GM19463 (cell line): ENCODE measurements around the gene GPR135.

Experiments used
- ATAC-seq: cut with Tn5 transposase; IDR thresholded peaks from one replicate; pipeline ENCODE4 v1.9.1; 2021; ENCODE audit warnings: mild to moderate bottlenecking, moderate library complexity; ENCODE audit not compliant: unreplicated experiment

The GPR135 gene

DNA sequence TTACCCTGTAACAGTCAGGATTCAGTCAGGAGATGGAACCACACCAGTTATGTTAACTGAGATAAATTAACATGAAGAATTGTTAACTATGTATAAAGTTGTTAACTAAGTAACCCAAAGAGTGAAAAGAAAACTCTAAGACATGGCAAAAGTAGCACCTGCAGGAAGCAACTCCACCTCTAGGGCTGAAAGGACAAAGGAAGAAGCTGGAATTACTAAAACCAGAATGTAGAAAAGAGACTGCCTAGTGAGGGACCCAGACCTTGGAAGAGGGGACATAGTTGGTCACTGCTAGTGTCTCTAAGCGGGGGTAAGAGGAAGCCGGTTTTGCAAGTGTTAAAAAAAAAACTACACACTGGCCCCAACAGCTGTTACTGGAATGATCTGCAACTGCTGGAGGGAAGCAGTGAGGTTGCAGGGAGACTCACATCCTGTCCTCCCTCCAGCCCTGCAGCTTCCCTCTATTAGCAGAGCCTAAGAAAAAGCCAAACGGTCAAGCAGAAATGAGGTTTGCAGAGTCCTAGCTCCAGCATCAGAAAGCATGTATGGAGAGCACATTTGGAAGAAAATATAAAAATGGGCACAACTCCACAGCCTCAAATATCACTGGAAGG is 39.8 kb downstream of the GPR135 start:
- ATAC-seq, result no peak

DNA sequence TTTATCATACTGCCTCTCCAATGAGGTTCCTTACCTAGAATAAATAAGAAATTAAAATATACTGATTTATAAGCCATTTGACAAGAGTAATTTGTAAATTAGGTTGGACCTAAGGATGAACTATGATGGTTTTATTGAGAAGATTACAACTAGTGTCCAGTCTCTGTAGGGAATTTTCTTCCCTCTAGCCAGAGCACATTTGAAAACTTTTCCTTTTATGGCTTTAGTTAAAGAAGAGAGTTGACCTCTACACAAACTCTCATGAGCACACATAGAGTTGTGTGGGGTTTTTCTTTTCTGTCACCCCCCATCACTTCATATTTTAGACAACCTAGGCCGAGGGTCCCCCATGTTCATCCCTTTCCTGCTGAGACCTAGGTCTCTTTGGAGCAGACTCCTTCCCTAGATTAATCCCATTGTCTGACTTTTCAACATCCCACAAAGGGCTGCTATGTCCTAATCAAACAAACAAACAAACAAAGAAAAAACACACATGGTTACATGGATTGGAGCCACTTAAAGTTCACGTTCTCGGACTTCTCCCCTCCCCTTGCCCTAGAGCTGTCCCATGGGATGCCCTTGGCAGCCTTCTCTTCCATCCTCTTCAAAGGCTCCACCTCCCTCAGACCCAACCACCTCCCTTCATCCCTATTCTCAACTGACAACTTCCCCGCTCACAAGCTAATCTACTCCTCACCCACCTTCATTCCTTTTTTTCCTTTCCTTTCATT is 40.7 kb downstream of the GPR135 start:
- ATAC-seq, result no peak

DNA sequence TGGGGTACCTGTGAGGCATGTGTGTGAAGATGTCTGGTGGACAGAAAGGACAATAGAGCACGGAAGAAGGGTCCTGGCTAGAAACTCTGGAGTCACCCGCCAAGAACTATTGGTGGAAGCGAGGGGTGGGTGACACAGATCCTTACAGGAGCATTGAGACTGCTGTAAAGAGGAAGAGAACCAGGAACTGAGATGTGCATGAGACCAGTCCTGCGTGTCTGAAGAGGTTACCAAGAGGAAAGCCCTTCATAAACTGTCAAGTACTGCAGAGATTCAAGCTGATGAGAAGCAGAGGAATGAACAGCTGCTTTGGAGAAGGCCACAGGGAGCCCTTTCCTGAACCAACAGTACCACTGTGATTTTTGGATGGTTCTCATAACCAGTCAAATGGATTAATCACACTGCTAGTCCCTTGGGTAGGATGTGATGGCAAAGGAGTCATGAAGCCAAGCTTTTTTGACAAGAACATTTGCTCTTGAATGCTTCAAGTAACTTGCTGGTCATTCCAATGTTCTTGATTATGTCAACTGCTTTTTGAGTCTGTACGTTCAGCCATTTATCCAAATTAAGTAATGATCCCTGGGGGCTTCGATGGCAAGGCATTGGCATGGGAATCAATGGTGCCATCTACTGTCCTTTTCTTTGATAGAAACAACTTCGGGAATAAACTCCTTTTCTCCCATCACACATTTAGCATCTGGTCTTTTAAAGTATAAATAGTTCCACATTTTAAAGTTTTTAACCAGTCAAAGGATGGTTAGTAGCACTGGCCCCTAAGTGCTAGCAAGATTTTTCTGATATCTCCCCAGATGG is 42.9 kb downstream of the GPR135 start:
- no peak for ATAC-seq

DNA sequence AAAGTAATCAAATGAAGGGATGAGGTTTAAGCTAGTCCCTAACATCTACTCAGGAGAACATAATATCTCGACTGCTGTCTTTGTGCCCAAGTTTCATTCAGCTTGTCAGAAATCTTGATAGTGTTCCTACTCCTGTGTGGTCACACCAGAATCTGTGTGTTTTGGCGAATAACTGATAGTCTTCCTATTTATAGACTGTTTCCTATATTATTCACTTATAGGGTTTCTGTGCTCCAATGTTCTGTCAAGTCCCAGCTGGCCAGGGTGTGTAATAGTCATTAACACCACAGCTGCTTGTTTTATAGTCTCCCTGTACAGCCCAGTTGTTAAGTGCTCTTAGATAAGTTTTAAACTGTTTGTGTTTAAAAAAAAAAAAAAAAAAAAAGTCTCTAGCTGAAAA is 45.9 kb downstream of the GPR135 start:
- ATAC-seq, result no peak

- ATAC-seq, result no peak
Measured at GRCh38 chr14:59417311-59417710, 47.9 kb downstream of the GPR135 start.

GRCh38 chr14:59415836-59416602 is 49.2 kb downstream of the GPR135 start:
- ATAC-seq, result no peak
